Right cardiac atrium (tissue), 5 donors: Measurements from ENCODE around the gene HIF1A. TPM values are rescaled to one million over a fixed set of nuclear protein-coding genes. Genes with fewer than 3 reads are reported as not detected.

Experiments used
- ATAC-seq, 2 donors: fragments of 200-7000 bp; cut with Tn5 transposase; one replicate each; pipeline versions ENCODE4 v1.8.0 to v1.9.1; 2020; ENCODE audit warnings: moderate library complexity in 2 of 2, mild to moderate bottlenecking in 1 of 2
- DNase-seq, 3 donors: peaks; one replicate each; pipeline ENCODE4 v3.0.0-alpha.2; 2020
- H3K27ac ChIP-seq: one replicate; pipeline ENCODE4 v1.5.1; 2013; ENCODE audit warnings: mild to moderate bottlenecking, low read length, control low read depth, moderate library complexity
- H3K27me3 ChIP-seq: one replicate; pipeline ENCODE4 v1.6.1; 2013; ENCODE audit not compliant: control insufficient read depth, insufficient read depth
- H3K4me1 ChIP-seq: one replicate; pipeline ENCODE4 v1.6.1; 2013; ENCODE audit warnings: low read length; ENCODE audit not compliant: control insufficient read depth, insufficient read depth
- H3K4me3 ChIP-seq: one replicate; pipeline ENCODE4 v1.5.1; 2013; ENCODE audit warnings: low read length, control low read depth
- H3K9me3 ChIP-seq: one replicate; pipeline ENCODE4 v1.6.1; 2013; ENCODE audit warnings: low read length; ENCODE audit not compliant: control insufficient read depth
- WGBS: extraction: QIAGEN DNeasy Blood & Tissue Kit; methylation state at CpG from one replicate; pipeline ENCODE4 v1.1.7; 2013; 5-methylcytosine and 5-hydroxymethylcytosine counted together
- intact Hi-C, 4 donors: fragments of 100-400 bp; cut with DNase I; formaldehyde crosslinking; loops; one replicate each; pipeline versions ENCODE4 v1.11.0 to v1.14.0; 2022 to 2023
- long read RNA-seq, 4 donors: library from polyadenylated mRNA; unstranded; transcript quantifications; one replicate each; pipeline ENCODE4 v2.0.0, GENCODE V29; 2020 to 2021
- polyA plus RNA-seq: library from polyadenylated mRNA; stranded (reverse); fragments of 200-250 nt; gene quantifications from one replicate; pipeline ENCODE4 v1.2.3, GENCODE V29; 2013
- total RNA-seq, 4 donors: library from RNA; stranded (reverse); fragmentation: NEBNext Ultra II Directional; extraction: Animal tissue kit (Norgen Biotek cat#: 25700); gene quantifications; one replicate each; pipeline ENCODE4 v1.2.1, GENCODE V29; 2021
- donor health status: healthy with polysubstance abuse.
- donor health status: DM: no; HTN: yes; CAD: no.
- donor health status: DM: no; HTN: no; CAD: no.
- donor health status: DM: no; HTN: yes; CAD: no; lungs with severe emphysema.
- donor health status: DM: yes; HTN: yes; CAD: no.

HIF1A gene
- total RNA-seq (100 to 1,000 TPM in 1 of 4 donors, 10 to 100 TPM in 3; 52.7 to 117 (median 81.1) TPM), polyA plus RNA-seq (25.5 TPM)
- long read RNA-seq, donor 1, transcript HIF1A-201 (14 exons, 3,555 nt) = minor isoform, 6 of 87 reads
- long read RNA-seq, donor 1, transcript HIF1A-202 (15 exons, 3,919 nt) = major isoform, 49 of 87 reads
- long read RNA-seq, donor 1, transcript HIF1A-203 (15 exons, 3,922 nt) = minor isoform, 7 of 87 reads
- long read RNA-seq, donor 1, partial matches to known transcripts = 22 of 87 reads
- long read RNA-seq, donor 1, other reads (novel, unspliced or antisense) = 3 of 87 reads
- long read RNA-seq, donor 2, transcript HIF1A-203 (15 exons, 3,922 nt) = minor isoform, 6 of 43 reads
- long read RNA-seq, donor 2, transcript HIF1A-202 (15 exons, 3,919 nt) = major isoform, 25 of 43 reads
- long read RNA-seq, donor 2, partial matches to known transcripts = 7 of 43 reads
- long read RNA-seq, donor 2, other reads (novel, unspliced or antisense) = 1 of 43 reads
- long read RNA-seq, donor 3, transcript HIF1A-203 (15 exons, 3,922 nt) = minor isoform, 19 of 207 reads
- long read RNA-seq, donor 3, transcript HIF1A-202 (15 exons, 3,919 nt) = major isoform, 90 of 207 reads
- long read RNA-seq, donor 3, partial matches to known transcripts = 86 of 207 reads
- long read RNA-seq, donor 3, other reads (novel, unspliced or antisense) = 10 of 207 reads
- long read RNA-seq, donor 4, transcript HIF1A-202 (15 exons, 3,919 nt) = major isoform, 27 of 39 reads
- long read RNA-seq, donor 4, transcript HIF1A-203 (15 exons, 3,922 nt) = minor isoform, 5 of 39 reads
- long read RNA-seq, donor 4, partial matches to known transcripts = 6 of 39 reads
- long read RNA-seq, donor 4, other reads (novel, unspliced or antisense) = 0 of 39 reads

- intact Hi-C loops = loop anchor here in 1 of 4 donors (10.0 kb wide), 1 partner anchor 220 kb away; no protein-coding TSS in a partner anchor
- WGBS = under 1% methylated on average over 66 of the region's 68 CpGs
- Histone ChIP-seq H3K27me3 (no peaks in the 10 kb centered on the region), H3K27ac (peak within 1 kb of the TSS; percentile 93), H3K4me3 (peak within 1 kb of the TSS; percentile 71), H3K9me3 (no peaks in the 10 kb centered on the region), H3K4me1 (peaks cover 3% of the 10 kb centered on the region)
- DNase-seq (peak; percentile 97 to 99 (median 99)), ATAC-seq (peak; percentile 98)
Measured at GRCh38 chr14:61694830-61695694, at the start of gene HIF1A. Gene HIF1A, plus strand, starts transcription at chr14:61695513. Its CDS starts 292 bp downstream, at chr14:61695805.

GRCh38 chr14:61646366-61647116 lies 48.8 kb upstream of the HIF1A start:
- ATAC-seq (no peak), DNase-seq (no peak)
- no peaks in the 10 kb centered on the region for H3K9me3 ChIP-seq
- 89% methylated on average over 5 of the region's 5 CpGs for WGBS
- H3K27me3 ChIP-seq = no peaks in the 10 kb centered on the region
- H3K4me1 ChIP-seq = no peaks in the 10 kb centered on the region
- intact Hi-C loops = no loop called here
- H3K4me3 ChIP-seq = no peak overlapping the region
- H3K27ac ChIP-seq = no peak overlapping the region

DNA sequence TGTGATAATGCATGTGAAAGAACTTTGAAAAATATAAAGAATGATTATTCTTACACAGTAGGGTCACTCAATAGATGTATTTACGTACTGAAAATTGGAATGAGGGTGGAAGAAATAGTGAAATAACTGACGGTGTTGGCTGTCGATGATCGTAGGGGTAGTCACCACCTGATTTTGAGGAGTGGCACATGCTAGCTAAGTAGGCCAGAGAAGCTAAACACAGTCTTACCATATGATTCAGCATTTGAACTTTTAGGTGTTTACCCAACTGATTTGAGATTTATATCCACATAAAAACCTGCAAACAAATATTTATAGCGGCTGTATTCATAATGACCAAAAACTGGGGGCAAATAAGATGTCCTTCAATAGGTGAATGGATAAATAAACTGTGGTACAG lies 47.6 kb upstream of the HIF1A start:
- intact Hi-C loops = no loop called here

GRCh38 chr14:61648377-61648776 lies 46.9 kb upstream of the HIF1A start:
- no peaks in the 10 kb centered on the region for H3K27me3 ChIP-seq
- intact Hi-C loops = no loop called here
- DNase-seq (no peak), ATAC-seq (no peak)
- no peak overlapping the region for H3K4me3 ChIP-seq
- no peaks in the 10 kb centered on the region for H3K9me3 ChIP-seq
- H3K27ac ChIP-seq = no peak overlapping the region
- H3K4me1 ChIP-seq = peaks cover 4% of the 10 kb centered on the region

More for the DNA sequence above, 47.6 kb upstream of the HIF1A start:
- H3K4me3 ChIP-seq = no peak overlapping the region
- no peak for DNase-seq
- no peaks in the 10 kb centered on the region for H3K27me3 ChIP-seq
- no peak overlapping the region for H3K27ac ChIP-seq
- H3K4me1 ChIP-seq = peaks cover 2% of the 10 kb centered on the region
- no peak for ATAC-seq
- H3K9me3 ChIP-seq = no peaks in the 10 kb centered on the region
- 96% methylated on average over 5 of the region's 5 CpGs for WGBS

- Histone ChIP-seq H3K9me3 (no peaks in the 10 kb centered on the region), H3K27me3 (no peaks in the 10 kb centered on the region), H3K27ac (no peak overlapping the region), H3K4me3 (no peak overlapping the region), H3K4me1 (peaks cover 4% of the 10 kb centered on the region)
- no peak for ATAC-seq
- no peak for DNase-seq
- WGBS = 93% methylated on average over 4 of the region's 4 CpGs
- intact Hi-C loops = no loop called here
Measured at GRCh38 chr14:61649283-61649682, 46.0 kb upstream of the HIF1A start.

DNA sequence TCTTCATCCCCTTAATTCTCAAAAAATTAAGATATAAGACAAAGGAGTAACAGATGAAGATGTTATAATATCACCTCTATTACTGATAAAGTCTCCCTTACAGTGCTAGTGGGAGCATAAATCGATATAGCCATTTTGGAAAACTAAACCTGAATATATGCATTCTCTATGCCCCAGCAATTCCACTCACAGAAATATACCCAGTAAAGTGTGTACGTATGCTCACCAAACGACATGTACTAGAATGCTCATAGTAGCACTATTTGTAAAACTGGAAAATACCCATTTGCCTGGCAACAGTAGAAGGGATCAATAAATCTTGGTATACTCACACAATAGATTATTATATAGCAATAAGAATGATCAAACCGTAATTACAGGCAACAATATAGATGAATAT lies 44.0 kb upstream of the HIF1A start:
- 96% methylated on average over 4 of the region's 4 CpGs for WGBS
- Histone ChIP-seq H3K27me3 (no peaks in the 10 kb centered on the region), H3K4me3 (no peak overlapping the region), H3K27ac (no peak overlapping the region), H3K9me3 (no peaks in the 10 kb centered on the region), H3K4me1 (peaks cover 4% of the 10 kb centered on the region)
- intact Hi-C loops = no loop called here
- DNase-seq (no peak), ATAC-seq (no peak)

DNA sequence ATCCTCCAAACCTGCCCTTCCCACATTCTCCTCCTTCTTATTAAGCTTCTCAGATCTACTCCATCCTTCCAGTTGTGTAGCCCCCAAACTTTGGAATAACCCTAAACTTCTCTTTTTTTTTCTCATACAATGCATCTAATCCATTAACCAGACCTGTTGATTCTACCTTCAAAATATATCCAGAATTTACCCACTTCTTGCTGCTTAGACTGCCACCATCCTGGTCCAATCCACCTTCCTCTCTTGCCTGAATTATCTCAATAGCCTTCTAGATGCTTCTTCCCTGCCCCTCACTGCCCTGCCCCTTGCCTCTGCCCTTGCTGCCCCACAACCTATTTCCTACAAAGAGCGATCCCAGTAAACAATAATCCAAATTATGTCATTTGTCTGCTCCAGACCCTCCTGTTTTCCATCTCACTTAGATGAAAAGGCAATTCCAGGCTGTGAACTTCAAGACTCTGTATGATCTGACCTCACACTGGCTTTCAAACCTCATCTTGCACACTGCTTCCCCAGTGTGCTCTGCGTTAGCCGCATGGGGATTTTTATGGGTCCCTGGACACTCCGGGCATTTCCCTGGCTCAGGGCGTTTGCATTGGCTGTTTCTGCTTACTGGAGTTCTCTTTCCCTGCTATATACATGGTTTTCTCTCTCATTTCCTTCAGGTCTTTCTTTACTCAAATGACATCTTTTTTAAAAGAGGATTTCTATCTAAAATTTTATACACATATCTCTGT lies 42.6 kb upstream of the HIF1A start:
- H3K4me1 ChIP-seq = peaks cover 4% of the 10 kb centered on the region
- no peak overlapping the region for H3K4me3 ChIP-seq
- H3K27me3 ChIP-seq = no peaks in the 10 kb centered on the region
- ATAC-seq = no peak
- H3K9me3 ChIP-seq = no peaks in the 10 kb centered on the region
- no peak overlapping the region for H3K27ac ChIP-seq
- no peak for DNase-seq
- intact Hi-C loops = no loop called here
- 62% methylated on average over 5 of the region's 5 CpGs for WGBS

GRCh38 chr14:61653507-61653906 lies 41.8 kb upstream of the HIF1A start:
- 16% methylated on average over 6 of the region's 6 CpGs for WGBS
- peak; percentile 35 to 70 (median 55) for DNase-seq

GRCh38 chr14:61654026-61654425 lies 41.3 kb upstream of the HIF1A start:
- DNase-seq (no peak), ATAC-seq (no peak)
- no peak overlapping the region for H3K4me3 ChIP-seq
- no peaks in the 10 kb centered on the region for H3K27me3 ChIP-seq
- 84% methylated on average over 1 of the region's 1 CpG for WGBS
- H3K9me3 ChIP-seq = no peaks in the 10 kb centered on the region
- H3K4me1 ChIP-seq = peaks cover 4% of the 10 kb centered on the region
- H3K27ac ChIP-seq = no peak overlapping the region
- intact Hi-C loops = no loop called here

More at GRCh38 chr14:61653507-61653906, 41.8 kb upstream of the HIF1A start:
- H3K4me1 ChIP-seq = peaks cover 4% of the 10 kb centered on the region
- H3K27ac ChIP-seq = no peak overlapping the region
- ATAC-seq = peak; percentile 85 to 91
- H3K4me3 ChIP-seq = no peak overlapping the region
- no peaks in the 10 kb centered on the region for H3K9me3 ChIP-seq
- H3K27me3 ChIP-seq = no peaks in the 10 kb centered on the region
- intact Hi-C loops = no loop called here
